ENCODE data around the gene TRIM7.

GRCh38 chr5:181217111-181217802, 12.3 kb upstream of the TRIM7 start:
- TF ChIP-seq, protein P1, sequence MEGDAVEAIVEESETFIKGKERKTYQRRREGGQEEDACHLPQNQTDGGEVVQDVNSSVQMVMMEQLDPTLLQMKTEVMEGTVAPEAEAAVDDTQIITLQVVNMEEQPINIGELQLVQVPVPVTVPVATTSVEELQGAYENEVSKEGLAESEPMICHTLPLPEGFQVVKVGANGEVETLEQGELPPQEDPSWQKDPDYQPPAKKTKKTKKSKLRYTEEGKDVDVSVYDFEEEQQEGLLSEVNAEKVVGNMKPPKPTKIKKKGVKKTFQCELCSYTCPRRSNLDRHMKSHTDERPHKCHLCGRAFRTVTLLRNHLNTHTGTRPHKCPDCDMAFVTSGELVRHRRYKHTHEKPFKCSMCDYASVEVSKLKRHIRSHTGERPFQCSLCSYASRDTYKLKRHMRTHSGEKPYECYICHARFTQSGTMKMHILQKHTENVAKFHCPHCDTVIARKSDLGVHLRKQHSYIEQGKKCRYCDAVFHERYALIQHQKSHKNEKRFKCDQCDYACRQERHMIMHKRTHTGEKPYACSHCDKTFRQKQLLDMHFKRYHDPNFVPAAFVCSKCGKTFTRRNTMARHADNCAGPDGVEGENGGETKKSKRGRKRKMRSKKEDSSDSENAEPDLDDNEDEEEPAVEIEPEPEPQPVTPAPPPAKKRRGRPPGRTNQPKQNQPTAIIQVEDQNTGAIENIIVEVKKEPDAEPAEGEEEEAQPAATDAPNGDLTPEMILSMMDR (conservative IDR thresholded peaks at IDR 0.05; ENCODE audit: low read depth, low read length), result no peak
- no peak for TF ChIP-seq EZH2 (IDR thresholded peaks at IDR 0.05; ENCODE audit: low read length, unreplicated experiment)
